Liver (tissue), 9 donors: Measurements from ENCODE around the gene TGFBI. TPM values are rescaled to one million over a fixed set of nuclear protein-coding genes. Genes with fewer than 3 reads are reported as not detected.

ENCODE experiments used
- DNase-seq: peaks from one replicate; pipeline ENCODE4 v3.0.0-alpha.2; 2017; ENCODE audit warnings: low spot score
- H3K27ac ChIP-seq, 2 donors: one replicate each; pipeline ENCODE4 v1.7.0; 2013; ENCODE audit warnings: inconsistent platforms in 2 of 2, low read length in 2 of 2, control low read depth in 1 of 2, low read depth in 1 of 2, mild to moderate bottlenecking in 1 of 2
- H3K27me3 ChIP-seq, 4 donors: one replicate each; pipeline versions ENCODE4 v1.6.1 to v1.7.0; 2013; ENCODE audit warnings: low read length in 3 of 4, inconsistent platforms in 1 of 4, mild to moderate bottlenecking in 1 of 4, moderate library complexity in 1 of 4; ENCODE audit not compliant: control insufficient read depth in 4 of 4, insufficient read depth in 4 of 4
- H3K36me3 ChIP-seq, 4 donors: one replicate each; pipeline versions ENCODE4 v1.6.1 to v1.7.0; 2013; ENCODE audit warnings: low read length in 3 of 4, mild to moderate bottlenecking in 3 of 4, low read depth in 1 of 4, moderate library complexity in 1 of 4; ENCODE audit not compliant: control insufficient read depth in 4 of 4, insufficient read depth in 3 of 4
- H3K4me1 ChIP-seq, 4 donors: one replicate each; pipeline versions ENCODE4 v1.6.1 to v1.7.0; 2013; ENCODE audit warnings: low read length in 3 of 4, mild to moderate bottlenecking in 3 of 4, moderate library complexity in 1 of 4; ENCODE audit not compliant: control insufficient read depth in 4 of 4, insufficient read depth in 4 of 4
- H3K4me3 ChIP-seq, 3 donors: one replicate each; pipeline versions ENCODE4 v1.6.1 to v1.7.0; 2013; ENCODE audit warnings: low read length in 3 of 3, control low read depth in 1 of 3, low read depth in 1 of 3, mild to moderate bottlenecking in 1 of 3
- H3K9ac ChIP-seq, 2 donors: one replicate each; pipeline ENCODE4 v1.7.0; 2013; ENCODE audit warnings: low read length in 2 of 2, mild to moderate bottlenecking in 2 of 2, moderate library complexity in 2 of 2, control low read depth in 1 of 2, low read depth in 1 of 2
- H3K9me3 ChIP-seq, 4 donors: one replicate each; pipeline versions ENCODE4 v1.6.1 to v1.7.0; 2013; ENCODE audit warnings: low read length in 3 of 4; ENCODE audit not compliant: control insufficient read depth in 4 of 4
- EGR1 ChIP-seq, 2 donors: IDR thresholded peaks; 2 replicates each; pipeline ENCODE4 v1.6.1; 2016 to 2018; ENCODE audit warnings: antibody characterized with exemption in 2 of 2, low read depth in 2 of 2
- FOXA1 ChIP-seq: IDR thresholded peaks from 2 replicates; pipeline ENCODE4 v1.6.1; 2016; ENCODE audit warnings: antibody characterized with exemption
- FOXA2 ChIP-seq: IDR thresholded peaks from 2 replicates; pipeline ENCODE4 v1.6.1; 2016; ENCODE audit warnings: antibody characterized with exemption
- GABPA ChIP-seq, 2 donors: IDR thresholded peaks in 1 of 2; conservative IDR thresholded peaks in 1 of 2; 2 replicates each; pipeline ENCODE4 v1.6.1; 2016; ENCODE audit warnings: antibody characterized with exemption in 2 of 2, mild to moderate bottlenecking in 1 of 2, moderate library complexity in 1 of 2
- HNF4A ChIP-seq, 2 donors: conservative IDR thresholded peaks; 2 replicates each; pipeline ENCODE4 v1.6.1; 2016; ENCODE audit warnings: antibody characterized with exemption in 2 of 2, mild to moderate bottlenecking in 2 of 2
- HNF4G ChIP-seq: IDR thresholded peaks from 2 replicates; pipeline ENCODE4 v1.6.1; 2016; ENCODE audit warnings: antibody characterized with exemption
- JUND ChIP-seq, 2 donors: IDR thresholded peaks; 2 replicates each; pipeline ENCODE4 v1.6.1; 2016; ENCODE audit warnings: antibody characterized with exemption in 2 of 2
- RAD21 ChIP-seq, 2 donors: IDR thresholded peaks; 2 replicates each; pipeline ENCODE4 v1.6.1; 2016; ENCODE audit warnings: antibody characterized with exemption in 2 of 2, mild to moderate bottlenecking in 2 of 2
- RXRA ChIP-seq, 2 donors: IDR thresholded peaks; 2 replicates each; pipeline ENCODE4 v1.6.1; 2017 to 2018; ENCODE audit warnings: antibody characterized with exemption in 2 of 2, mild to moderate bottlenecking in 1 of 2
- SP1 ChIP-seq: IDR thresholded peaks from 2 replicates; pipeline ENCODE4 v1.6.1; 2018; ENCODE audit warnings: antibody characterized with exemption, mild to moderate bottlenecking
- TAF1 ChIP-seq: conservative IDR thresholded peaks from 2 replicates; pipeline ENCODE4 v1.6.1; 2016; ENCODE audit warnings: antibody characterized with exemption, mild to moderate bottlenecking
- YY1 ChIP-seq: IDR thresholded peaks from 2 replicates; pipeline ENCODE4 v1.6.1; 2016; ENCODE audit warnings: antibody characterized with exemption, mild to moderate bottlenecking
- WGBS: extraction: QIAGEN DNeasy Blood & Tissue Kit; methylation state at CpG from one replicate; pipeline ENCODE4 v1.1.7; 2013; 5-methylcytosine and 5-hydroxymethylcytosine counted together
- polyA plus RNA-seq, 2 donors: library from polyadenylated mRNA; stranded (reverse) in 1 of 2; unstranded in 1 of 2; fragments of 200-250 nt in 1 of 2; fragments of >200 nt in 1 of 2; fragmentation: Nextera tagmentation in 1 of 2; extraction: Ambion mirVana in 1 of 2; gene quantifications; one replicate each; pipeline versions ENCODE4 v1.2.1 to v1.2.3, GENCODE V29; 2013 to 2015
- total RNA-seq, 2 donors: library from RNA; depleted of rRNA; stranded (reverse); fragments of >200 nt; gene quantifications; one replicate each; pipeline ENCODE4 v1.2.3, GENCODE V29; 2014
- TF ChIP-seq, protein P1 (sequence below): IDR thresholded peaks from 2 replicates; pipeline ENCODE4 v1.6.1; 2016; ENCODE audit warnings: antibody characterized with exemption, mild to moderate bottlenecking
- TF ChIP-seq, protein P2 (sequence below): IDR thresholded peaks from 2 replicates; pipeline ENCODE4 v1.6.1; 2016; ENCODE audit warnings: antibody characterized with exemption
- TF ChIP-seq, protein P3 (sequence below): IDR thresholded peaks from 2 replicates; pipeline ENCODE4 v1.6.1; 2016; ENCODE audit warnings: antibody characterized with exemption
- donor health status: healthy.
- donor health status: healthy.
- donor health status: healthy.
- donor health status: healthy.
- donor health status: healthy.

TGFBI gene
- total RNA-seq (100 to 1,000 TPM in 1 of 2 donors, 10 to 100 TPM in 1; 45.2 to 144 TPM), polyA plus RNA-seq (10 to 100 TPM; 33.7 to 43.0 TPM)

DNA sequence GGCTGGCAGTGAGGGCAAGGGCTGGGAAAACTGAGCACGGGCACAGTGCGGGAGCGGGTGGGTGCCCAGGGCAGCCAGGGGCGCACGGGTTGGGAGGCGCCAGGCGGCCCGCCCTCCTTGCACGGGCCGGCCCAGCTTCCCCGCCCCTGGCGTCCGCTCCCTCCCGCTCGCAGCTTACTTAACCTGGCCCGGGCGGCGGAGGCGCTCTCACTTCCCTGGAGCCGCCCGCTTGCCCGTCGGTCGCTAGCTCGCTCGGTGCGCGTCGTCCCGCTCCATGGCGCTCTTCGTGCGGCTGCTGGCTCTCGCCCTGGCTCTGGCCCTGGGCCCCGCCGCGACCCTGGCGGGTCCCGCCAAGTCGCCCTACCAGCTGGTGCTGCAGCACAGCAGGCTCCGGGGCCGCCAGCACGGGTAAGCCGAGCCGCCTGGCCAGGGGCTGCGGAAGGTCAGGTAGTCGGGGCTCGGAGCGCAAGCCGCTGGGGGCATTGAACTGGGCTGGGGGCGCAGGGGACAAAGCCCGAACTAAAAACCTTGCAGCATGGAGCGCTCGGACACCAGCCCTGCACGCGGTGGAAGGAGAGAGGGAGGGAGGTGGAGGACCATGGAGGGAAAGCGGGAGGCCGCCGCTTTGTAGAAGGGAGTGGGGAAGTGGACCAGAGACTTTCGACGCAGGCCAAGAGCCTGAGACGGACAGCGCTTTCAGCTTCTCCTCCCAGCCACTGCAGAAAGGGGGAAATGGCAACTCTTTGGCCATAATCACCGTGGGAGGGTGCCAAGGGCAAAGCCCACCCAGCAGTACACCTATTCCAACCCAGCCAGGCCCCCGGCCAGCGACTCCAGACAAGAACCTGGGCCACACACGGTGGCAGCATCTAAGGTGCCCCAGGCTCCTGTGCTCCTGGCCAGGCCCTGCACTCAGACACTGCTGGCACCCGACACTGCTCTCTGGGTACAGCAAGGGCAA, at the start of gene TGFBI:
Gene TGFBI, plus strand, starts transcription at position 207 of the 961 bp plus-strand sequence. Its CDS starts 68 bp downstream, at position 275.
- Histone ChIP-seq H3K9me3 (no peaks in the 10 kb centered on the region), H3K4me3 (peak within 1 kb of the TSS; percentile 60 to 66 (median 63)), H3K36me3 (peaks cover 0 to 4% (median 2%) of the 10 kb centered on the region in 4 donors), H3K27me3 (no peaks in the 10 kb centered on the region), H3K27ac (peak within 1 kb of the TSS; percentile 54 to 66), H3K9ac (peak within 1 kb of the TSS; percentile 72 to 82), H3K4me1 (peaks cover 0 to 28% (median 6%) of the 10 kb centered on the region in 4 donors)
- peak; percentile 16 for TF ChIP-seq YY1
- no peak for TF ChIP-seq FOXA1
- peak; percentile 34 for TF ChIP-seq SP1
- TF ChIP-seq, protein P1, sequence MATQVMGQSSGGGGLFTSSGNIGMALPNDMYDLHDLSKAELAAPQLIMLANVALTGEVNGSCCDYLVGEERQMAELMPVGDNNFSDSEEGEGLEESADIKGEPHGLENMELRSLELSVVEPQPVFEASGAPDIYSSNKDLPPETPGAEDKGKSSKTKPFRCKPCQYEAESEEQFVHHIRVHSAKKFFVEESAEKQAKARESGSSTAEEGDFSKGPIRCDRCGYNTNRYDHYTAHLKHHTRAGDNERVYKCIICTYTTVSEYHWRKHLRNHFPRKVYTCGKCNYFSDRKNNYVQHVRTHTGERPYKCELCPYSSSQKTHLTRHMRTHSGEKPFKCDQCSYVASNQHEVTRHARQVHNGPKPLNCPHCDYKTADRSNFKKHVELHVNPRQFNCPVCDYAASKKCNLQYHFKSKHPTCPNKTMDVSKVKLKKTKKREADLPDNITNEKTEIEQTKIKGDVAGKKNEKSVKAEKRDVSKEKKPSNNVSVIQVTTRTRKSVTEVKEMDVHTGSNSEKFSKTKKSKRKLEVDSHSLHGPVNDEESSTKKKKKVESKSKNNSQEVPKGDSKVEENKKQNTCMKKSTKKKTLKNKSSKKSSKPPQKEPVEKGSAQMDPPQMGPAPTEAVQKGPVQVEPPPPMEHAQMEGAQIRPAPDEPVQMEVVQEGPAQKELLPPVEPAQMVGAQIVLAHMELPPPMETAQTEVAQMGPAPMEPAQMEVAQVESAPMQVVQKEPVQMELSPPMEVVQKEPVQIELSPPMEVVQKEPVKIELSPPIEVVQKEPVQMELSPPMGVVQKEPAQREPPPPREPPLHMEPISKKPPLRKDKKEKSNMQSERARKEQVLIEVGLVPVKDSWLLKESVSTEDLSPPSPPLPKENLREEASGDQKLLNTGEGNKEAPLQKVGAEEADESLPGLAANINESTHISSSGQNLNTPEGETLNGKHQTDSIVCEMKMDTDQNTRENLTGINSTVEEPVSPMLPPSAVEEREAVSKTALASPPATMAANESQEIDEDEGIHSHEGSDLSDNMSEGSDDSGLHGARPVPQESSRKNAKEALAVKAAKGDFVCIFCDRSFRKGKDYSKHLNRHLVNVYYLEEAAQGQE = peak; percentile 70
- peak in 1 of 2 donors; percentile 53 for TF ChIP-seq RAD21 (IDR thresholded peaks at IDR 0.05)
- DNase-seq = peak; percentile 71
- 8% methylated on average over 68 of the region's 68 CpGs for WGBS

DNA sequence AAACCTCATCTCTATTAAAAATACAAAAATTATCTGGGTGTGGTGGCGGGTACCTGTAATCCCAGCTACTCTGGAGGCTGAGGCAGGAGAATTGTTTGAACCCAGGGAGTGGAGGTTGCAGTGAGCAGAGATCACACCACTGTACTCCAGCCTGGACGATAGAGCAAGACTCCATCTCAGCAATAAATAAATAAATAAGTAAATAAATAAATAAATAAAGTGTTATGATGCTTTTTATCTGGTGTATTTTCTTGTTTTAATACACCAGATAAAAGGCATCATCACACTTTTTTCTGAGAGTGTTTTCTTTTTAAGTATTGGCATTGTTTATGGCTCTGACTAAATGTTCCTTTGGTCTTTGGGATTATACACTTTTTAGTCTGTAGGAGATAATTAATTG, 49.8 kb upstream of the TGFBI start:
- WGBS = 92% methylated on average over 2 of the region's 2 CpGs

More for the DNA sequence above, 49.8 kb upstream of the TGFBI start:
- H3K9me3 ChIP-seq = no peaks in the 10 kb centered on the region
- no peak for DNase-seq
- H3K27me3 ChIP-seq = no peaks in the 10 kb centered on the region
- TF ChIP-seq EGR1 (IDR thresholded peaks at IDR 0.05; ENCODE audit: low read depth in 2 of 2) = no peak
- TF ChIP-seq HNF4A (conservative IDR thresholded peaks at IDR 0.05) = no peak
- TF ChIP-seq FOXA2 = no peak
- no peak for TF ChIP-seq RAD21 (IDR thresholded peaks at IDR 0.05)
- TF ChIP-seq, protein P2, sequence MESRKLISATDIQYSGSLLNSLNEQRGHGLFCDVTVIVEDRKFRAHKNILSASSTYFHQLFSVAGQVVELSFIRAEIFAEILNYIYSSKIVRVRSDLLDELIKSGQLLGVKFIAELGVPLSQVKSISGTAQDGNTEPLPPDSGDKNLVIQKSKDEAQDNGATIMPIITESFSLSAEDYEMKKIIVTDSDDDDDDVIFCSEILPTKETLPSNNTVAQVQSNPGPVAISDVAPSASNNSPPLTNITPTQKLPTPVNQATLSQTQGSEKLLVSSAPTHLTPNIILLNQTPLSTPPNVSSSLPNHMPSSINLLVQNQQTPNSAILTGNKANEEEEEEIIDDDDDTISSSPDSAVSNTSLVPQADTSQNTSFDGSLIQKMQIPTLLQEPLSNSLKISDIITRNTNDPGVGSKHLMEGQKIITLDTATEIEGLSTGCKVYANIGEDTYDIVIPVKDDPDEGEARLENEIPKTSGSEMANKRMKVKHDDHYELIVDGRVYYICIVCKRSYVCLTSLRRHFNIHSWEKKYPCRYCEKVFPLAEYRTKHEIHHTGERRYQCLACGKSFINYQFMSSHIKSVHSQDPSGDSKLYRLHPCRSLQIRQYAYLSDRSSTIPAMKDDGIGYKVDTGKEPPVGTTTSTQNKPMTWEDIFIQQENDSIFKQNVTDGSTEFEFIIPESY = no peak
- TF ChIP-seq, protein P1 = no peak
- no peak for TF ChIP-seq YY1
- TF ChIP-seq, protein P3, sequence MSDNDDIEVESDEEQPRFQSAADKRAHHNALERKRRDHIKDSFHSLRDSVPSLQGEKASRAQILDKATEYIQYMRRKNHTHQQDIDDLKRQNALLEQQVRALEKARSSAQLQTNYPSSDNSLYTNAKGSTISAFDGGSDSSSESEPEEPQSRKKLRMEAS = no peak
- TF ChIP-seq SP1 = no peak
- no peak for TF ChIP-seq GABPA (IDR thresholded peaks at IDR 0.05 in 1 of 2, conservative IDR thresholded peaks at IDR 0.05 in 1 of 2)
- TF ChIP-seq FOXA1 = no peak
- no peak for TF ChIP-seq HNF4G
- TF ChIP-seq TAF1 = no peak
- no peak for TF ChIP-seq JUND (IDR thresholded peaks at IDR 0.05)
- no peak for TF ChIP-seq RXRA (IDR thresholded peaks at IDR 0.05)
- no peak overlapping the region for H3K4me3 ChIP-seq
- peaks cover 9 to 45% (median 32%) of the 10 kb centered on the region in 4 donors for H3K4me1 ChIP-seq
- H3K9ac ChIP-seq = no peak overlapping the region
- H3K27ac ChIP-seq = no peak overlapping the region
- no peaks in the 10 kb centered on the region for H3K36me3 ChIP-seq
